Colon (tissue), 2 donors: Measurements from ENCODE around the gene OR2T3.
"Not testable (repeated sequence)": the region's sequence is repeated elsewhere in the genome, so short reads cannot be mapped to it uniquely, and the experiment has no call there.

Experiments
- FAIRE-seq: peaks from 2 replicates; lab custom pipeline; 2012; peaks lifted over from hg19 to GRCh38; lab: Jason Lieb, UNC
- donor health status: control.
- donor health status: control.

Gene OR2T3

DNA sequence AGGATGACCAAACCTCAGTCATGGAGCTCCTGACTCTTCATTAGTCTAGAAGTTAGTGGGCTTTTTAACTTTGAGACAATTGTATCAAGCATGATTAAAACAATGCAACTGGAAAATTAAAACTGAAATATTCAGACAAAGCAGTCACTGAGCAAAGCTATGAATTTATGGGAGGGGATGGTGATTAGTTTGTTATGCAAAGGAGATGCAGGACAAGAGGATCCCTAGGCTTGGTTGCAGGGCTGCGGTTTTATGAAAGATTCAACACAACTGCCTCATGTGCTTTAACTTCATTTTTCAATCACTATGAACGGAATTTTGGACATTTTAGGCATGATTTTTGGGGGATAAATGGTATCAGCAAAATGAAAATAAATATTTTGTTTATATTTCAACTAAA lies 1.0 kb upstream of the OR2T3 start:
- not testable (repeated sequence) for FAIRE-seq

DNA sequence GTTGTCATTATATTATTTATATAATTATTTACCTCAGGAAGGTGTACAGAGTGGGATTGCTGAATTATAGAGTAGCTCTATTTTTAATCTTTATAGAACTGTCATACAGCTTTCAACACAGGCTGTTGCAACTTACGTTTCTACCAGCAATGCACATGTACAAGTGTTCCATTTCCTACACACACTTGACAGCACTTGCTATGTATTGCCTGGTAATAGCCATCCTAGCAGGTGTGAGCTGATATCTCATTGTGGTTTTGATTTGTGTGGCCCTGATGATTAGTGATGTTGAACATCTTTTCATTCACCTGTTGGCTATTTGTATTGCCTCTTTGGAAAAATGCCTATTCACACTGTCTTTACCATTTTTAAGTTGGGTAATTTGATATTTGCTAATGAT lies 2.5 kb downstream of the OR2T3 start:
- FAIRE-seq, result not testable (repeated sequence)

DNA sequence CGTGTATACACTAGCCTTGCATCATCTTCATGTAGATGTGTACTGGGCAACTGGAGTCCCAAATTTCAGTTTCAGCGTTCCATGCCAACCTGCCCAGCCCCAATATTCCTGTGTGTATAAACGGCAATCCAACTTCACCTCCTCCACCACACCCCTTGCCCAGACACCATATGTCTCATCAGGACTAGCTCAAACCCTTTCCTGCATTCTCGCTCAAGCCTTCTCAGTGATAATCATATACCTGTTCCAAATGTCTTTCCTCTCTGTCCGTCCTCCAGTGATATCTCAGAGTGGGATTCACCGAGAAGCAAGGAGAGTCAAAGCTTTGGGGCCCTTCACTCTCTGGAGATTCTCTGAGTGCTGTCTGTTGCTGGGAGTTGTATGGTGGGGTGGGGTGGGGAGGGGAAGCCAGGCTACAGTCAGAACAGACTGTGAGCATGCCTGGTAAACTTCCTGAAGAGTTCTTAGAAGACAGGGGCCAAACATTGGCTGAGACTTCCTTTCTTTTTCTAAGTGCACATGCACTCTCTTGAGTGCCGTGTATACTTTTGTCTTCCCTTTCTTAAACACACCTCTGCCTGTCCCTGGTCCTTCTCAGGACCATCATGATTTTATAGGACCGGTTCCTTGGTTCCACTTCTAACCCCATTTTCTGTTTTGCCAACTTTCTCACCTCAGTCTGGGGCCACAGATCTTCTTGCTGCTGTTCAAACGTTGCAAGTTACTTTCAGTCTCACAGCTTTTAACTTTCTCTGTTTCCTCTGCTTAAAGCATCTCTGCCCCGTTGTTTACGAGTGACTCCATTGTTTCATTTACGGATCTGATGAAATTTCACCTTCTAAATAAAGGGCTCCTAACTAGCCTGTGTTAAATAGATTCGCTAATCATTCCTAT lies 8.8 kb downstream of the OR2T3 start:
- FAIRE-seq, result not testable (repeated sequence)

DNA sequence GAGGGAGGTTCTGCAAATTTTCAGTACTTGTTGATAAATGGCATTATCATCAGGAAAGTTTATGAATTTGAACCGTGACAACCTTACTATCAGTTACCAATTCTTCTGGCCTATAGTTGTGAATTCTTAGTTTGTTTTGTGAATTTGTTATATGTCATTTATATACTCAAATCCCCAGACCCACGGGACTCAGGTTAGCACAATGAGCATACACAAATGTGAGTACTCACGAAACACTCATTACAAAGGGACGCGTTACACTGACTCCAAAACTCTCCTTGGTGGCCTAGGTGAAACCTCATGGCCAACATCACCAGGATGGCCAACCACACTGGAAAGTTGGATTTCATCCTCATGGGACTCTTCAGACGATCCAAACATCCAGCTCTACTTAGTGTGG lies 15.1 kb downstream of the OR2T3 start, which contains the start of gene OR2T5:
OR2T5 (plus strand) TSS at position 301 of the 400 bp plus-strand sequence; CDS start at position 301, 0 bp downstream.
- not testable (repeated sequence) for FAIRE-seq

- FAIRE-seq, result not testable (repeated sequence)
Measured at GRCh38 chr1:248496661-248497060, 23.5 kb downstream of the OR2T3 start.

DNA sequence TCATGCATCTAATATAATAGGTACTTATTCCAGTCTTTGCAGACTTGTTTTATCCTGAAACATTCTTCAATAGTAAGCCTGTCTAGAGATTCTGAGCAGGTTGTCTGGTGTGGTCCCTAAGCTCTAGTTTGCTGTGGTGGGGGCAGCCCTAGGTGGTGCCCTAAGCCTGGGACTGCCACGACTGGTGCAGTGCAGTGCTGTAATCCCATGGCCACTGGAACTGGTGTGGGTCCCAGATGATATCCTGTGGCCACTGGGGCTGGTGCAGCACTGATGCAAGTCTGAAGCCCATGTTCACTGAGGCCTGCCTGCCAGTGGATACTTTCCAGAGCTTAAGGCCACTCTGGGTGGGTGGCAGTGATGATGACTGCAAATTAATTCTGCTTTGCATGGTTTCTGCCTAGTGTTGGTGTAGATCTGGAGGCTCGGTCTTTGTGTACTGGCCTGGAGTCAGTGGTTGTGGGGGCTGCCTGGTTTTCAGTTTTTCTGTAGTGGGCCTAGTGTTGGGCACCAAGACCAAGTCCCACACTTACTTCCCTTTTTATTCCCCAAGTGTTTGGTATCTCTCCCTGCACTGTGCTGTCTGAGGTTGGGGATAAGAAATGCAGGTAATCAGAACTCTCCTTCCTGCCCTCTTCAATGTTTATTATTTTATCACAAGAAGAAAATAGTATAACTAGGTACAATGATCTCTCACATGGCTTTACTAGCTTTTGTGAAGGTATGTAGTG lies 27.3 kb downstream of the OR2T3 start:
- FAIRE-seq, result not testable (repeated sequence)

DNA sequence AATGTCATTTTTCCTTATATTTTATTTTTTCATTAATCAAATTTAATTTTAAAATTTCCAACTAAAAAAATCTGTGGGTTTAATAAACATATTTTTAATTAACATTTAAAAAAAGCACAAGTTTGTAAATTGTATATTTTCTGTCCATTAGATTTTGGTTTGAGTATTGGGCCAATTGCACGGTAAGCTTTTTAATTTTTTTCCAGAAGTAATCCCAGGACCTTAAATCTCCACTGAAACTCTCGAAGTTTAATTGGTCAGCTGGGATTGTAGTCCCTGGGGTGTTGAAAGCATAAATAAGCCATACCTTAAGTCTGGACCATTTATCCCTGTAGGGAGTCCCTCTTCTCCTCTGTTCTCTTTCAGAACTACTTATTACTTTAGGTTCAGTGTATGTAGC lies 34.6 kb downstream of the OR2T3 start, which contains the start of gene OR2G6:
OR2G6 (plus strand) TSS at position 301 of the 400 bp plus-strand sequence. CDS start 13,574 bp downstream, outside the sequence.
- peak; percentile 83 for FAIRE-seq

- FAIRE-seq, result not testable (repeated sequence)
Measured at GRCh38 chr1:248510217-248510616, 37.1 kb downstream of the OR2T3 start.

DNA sequence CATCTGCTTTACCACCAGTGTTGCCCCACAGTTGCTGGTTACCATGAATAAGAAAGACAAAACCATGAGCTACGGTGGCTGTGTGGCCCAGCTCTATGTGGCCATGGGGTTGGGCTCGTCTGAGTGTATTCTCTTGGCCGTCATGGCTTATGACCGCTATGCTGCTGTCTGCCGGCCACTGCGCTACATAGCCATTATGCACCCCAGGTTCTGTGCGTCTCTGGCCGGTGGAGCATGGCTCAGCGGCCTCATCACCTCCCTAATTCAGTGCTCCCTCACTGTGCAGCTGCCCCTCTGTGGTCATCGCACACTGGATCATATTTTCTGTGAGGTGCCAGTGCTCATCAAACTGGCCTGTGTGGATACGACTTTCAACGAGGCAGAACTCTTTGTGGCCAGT lies 48.7 kb downstream of the OR2T3 start:
- no peak for FAIRE-seq
